Osteoblast (primary cell): ENCODE measurements around the gene KCNQ1. TPM values are rescaled to one million over a fixed set of nuclear protein-coding genes. Genes with fewer than 3 reads are reported as not detected.
A peak's percentile ranks its signal among the peaks of the same experiment; 100 is the strongest.

Experiments
- DNase-seq: peaks from one replicate; pipeline ENCODE4 v3.0.0; 2011; ENCODE audit warnings: low spot score, mixed read lengths; ENCODE audit not compliant: insufficient read length; ENCODE audit errors: missing footprints
- H2AFZ ChIP-seq: 2 replicates; pipeline ENCODE4 v1.6.0; 2011; ENCODE audit warnings: mild to moderate bottlenecking, low read length
- H3K27ac ChIP-seq: 2 replicates; pipeline ENCODE4 v1.5.1; 2011; ENCODE audit warnings: mild to moderate bottlenecking, low read depth, low read length, moderate library complexity
- H3K27me3 ChIP-seq: 2 replicates; pipeline ENCODE4 v1.6.0; 2012; ENCODE audit warnings: mild to moderate bottlenecking, control low read depth, inconsistent platforms, low read length, moderate library complexity; ENCODE audit not compliant: insufficient read depth
- H3K36me3 ChIP-seq: 2 replicates; pipeline ENCODE4 v1.5.1; 2011; ENCODE audit warnings: mild to moderate bottlenecking, low read length, control low read depth, moderate library complexity; ENCODE audit not compliant: insufficient read depth
- H3K4me1 ChIP-seq: 2 replicates; pipeline ENCODE4 v1.5.1; 2011; ENCODE audit warnings: mild to moderate bottlenecking, low read length, control low read depth, moderate library complexity; ENCODE audit not compliant: insufficient read depth
- H3K4me2 ChIP-seq: 2 replicates; pipeline ENCODE4 v1.6.0; 2011; ENCODE audit warnings: mild to moderate bottlenecking, low read length; ENCODE audit not compliant: insufficient read depth
- H3K4me3 ChIP-seq: fragments of 200-600 bp; sonication (generic); 3 replicates; pipeline ENCODE4 v1.5.1; 2012; ENCODE audit warnings: mild to moderate bottlenecking, low read length, inconsistent platforms; ENCODE audit not compliant: insufficient read depth
- H3K79me2 ChIP-seq: 2 replicates; pipeline ENCODE4 v1.6.0; 2012; ENCODE audit warnings: mild to moderate bottlenecking, low read length, control low read depth, inconsistent platforms; ENCODE audit not compliant: insufficient read depth
- H3K9me3 ChIP-seq: 2 replicates; pipeline ENCODE4 v1.5.1; 2011; ENCODE audit warnings: low read depth, low read length, control low read depth
- H4K20me1 ChIP-seq: 2 replicates; pipeline ENCODE4 v1.6.0; 2012; ENCODE audit warnings: mild to moderate bottlenecking, low read length, control low read depth; ENCODE audit not compliant: insufficient read depth
- total RNA-seq: library from RNA; depleted of rRNA; stranded (reverse); fragments of >200 nt; gene quantifications from 2 replicates; pipeline ENCODE4 v1.2.3, GENCODE V29; 2012
- TF ChIP-seq, protein P1 (sequence below): IDR thresholded peaks from 2 replicates; pipeline ENCODE4 v1.5.1; 2011; ENCODE audit warnings: mild to moderate bottlenecking, low read depth, low read length, moderate library complexity; ENCODE audit errors: extremely low read depth

KCNQ1 gene
- total RNA-seq, 1 donor: not detected

DNA sequence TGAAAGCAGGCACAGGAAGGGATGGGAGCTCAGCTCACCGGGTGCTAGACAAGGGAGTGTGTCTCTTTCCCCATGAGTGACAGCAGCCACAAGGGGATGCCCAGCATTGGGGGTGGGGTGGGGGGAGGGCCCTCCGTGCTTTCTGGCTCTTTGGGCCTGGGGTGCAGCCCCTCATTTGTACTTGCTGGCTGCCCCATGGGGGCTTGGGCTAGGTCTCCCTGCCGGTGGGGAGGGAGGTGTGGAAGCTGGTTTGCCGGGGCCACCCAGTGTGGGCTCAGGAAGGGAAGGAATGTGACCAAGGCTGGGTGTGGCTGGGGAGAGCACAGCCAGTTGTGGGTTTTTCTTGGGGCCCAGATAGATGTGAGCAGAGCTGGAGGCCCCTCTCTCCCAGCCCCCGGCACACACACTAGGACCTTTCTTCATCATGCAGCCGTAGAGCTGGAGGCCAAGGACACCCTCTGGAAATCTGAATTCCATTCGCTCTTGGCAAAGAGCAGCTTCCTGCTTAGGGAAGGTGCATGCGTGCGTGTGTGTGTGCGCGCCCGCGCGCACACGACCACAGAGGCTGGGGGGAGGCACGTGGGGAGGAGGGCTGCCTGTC, 229.2 kb downstream of the KCNQ1 start:
- Histone ChIP-seq H2AFZ (no peak overlapping the region), H3K36me3 (no peaks in the 10 kb centered on the region), H3K4me3 (no peak overlapping the region), H3K9me3 (no peaks in the 10 kb centered on the region), H3K79me2 (peaks cover 86% of the 10 kb centered on the region), H3K4me1 (no peaks in the 10 kb centered on the region), H3K27me3 (no peaks in the 10 kb centered on the region), H3K4me2 (no peak overlapping the region), H3K27ac (no peak overlapping the region), H4K20me1 (peaks cover 58% of the 10 kb centered on the region)
- DNase-seq: peak; percentile 32
- TF ChIP-seq, protein P1, sequence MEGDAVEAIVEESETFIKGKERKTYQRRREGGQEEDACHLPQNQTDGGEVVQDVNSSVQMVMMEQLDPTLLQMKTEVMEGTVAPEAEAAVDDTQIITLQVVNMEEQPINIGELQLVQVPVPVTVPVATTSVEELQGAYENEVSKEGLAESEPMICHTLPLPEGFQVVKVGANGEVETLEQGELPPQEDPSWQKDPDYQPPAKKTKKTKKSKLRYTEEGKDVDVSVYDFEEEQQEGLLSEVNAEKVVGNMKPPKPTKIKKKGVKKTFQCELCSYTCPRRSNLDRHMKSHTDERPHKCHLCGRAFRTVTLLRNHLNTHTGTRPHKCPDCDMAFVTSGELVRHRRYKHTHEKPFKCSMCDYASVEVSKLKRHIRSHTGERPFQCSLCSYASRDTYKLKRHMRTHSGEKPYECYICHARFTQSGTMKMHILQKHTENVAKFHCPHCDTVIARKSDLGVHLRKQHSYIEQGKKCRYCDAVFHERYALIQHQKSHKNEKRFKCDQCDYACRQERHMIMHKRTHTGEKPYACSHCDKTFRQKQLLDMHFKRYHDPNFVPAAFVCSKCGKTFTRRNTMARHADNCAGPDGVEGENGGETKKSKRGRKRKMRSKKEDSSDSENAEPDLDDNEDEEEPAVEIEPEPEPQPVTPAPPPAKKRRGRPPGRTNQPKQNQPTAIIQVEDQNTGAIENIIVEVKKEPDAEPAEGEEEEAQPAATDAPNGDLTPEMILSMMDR: no peak

DNA sequence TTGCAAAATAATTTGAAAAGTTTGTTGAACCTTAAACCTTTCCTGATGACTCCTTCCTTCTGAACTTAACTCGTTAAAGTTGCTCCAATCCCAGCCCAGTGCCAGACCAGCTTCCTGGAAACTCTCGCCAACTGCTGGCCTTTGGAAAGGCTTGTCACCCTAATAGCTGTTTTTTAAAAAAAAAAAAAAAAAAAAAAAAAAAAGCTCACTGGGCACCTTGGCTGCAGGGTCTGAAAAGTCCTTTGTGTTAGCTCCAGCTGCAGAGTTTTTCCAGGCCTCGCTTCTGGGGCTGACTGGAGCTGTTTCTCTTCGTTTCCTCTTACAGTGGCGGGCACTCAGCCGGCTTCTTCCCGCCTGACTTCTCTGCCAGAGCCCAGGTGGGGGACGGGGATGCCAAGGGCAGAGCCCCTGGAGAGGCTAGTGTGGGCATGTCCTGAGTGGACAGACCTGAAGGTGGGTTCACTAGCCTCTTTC, 229.9 kb downstream of the KCNQ1 start:
- Histone ChIP-seq H3K4me1 (no peaks in the 10 kb centered on the region), H2AFZ (no peak overlapping the region), H3K36me3 (no peaks in the 10 kb centered on the region), H3K79me2 (peaks cover 85% of the 10 kb centered on the region), H3K9me3 (no peaks in the 10 kb centered on the region), H3K4me2 (no peak overlapping the region), H3K4me3 (no peak overlapping the region), H3K27me3 (no peaks in the 10 kb centered on the region), H4K20me1 (peaks cover 55% of the 10 kb centered on the region), H3K27ac (no peak overlapping the region)
- DNase-seq: peak; percentile 78
- TF ChIP-seq, protein P1: no peak

DNA sequence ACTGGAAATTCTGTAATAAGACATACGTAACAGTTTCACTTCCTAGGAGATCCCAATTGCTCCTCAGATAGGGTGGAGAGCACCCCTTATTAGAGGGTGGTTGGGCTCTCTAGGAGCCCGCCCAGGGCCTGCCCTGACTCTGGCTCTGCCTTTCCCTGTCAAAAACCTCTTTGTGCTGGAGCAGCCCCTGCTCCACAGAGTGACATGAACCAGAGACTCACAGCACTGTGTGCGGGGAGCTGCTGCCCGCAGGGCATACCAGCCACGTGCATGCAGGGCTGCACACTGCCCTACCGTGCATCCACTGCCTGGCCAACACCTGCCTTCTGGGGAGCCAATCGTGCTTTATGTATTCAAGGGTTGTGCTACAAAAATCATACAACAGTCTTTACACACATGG, 230.7 kb downstream of the KCNQ1 start:
- DNase-seq: peak; percentile 37
- H3K27me3 ChIP-seq: no peaks in the 10 kb centered on the region
- TF ChIP-seq, protein P1: no peak
- H3K4me3 ChIP-seq: no peak overlapping the region
- no peak overlapping the region for H3K27ac ChIP-seq
- H3K4me2 ChIP-seq: no peak overlapping the region
- H3K9me3 ChIP-seq: no peaks in the 10 kb centered on the region
- H4K20me1 ChIP-seq: peaks cover 46% of the 10 kb centered on the region
- peaks cover 78% of the 10 kb centered on the region for H3K79me2 ChIP-seq
- H2AFZ ChIP-seq: no peak overlapping the region
- no peaks in the 10 kb centered on the region for H3K4me1 ChIP-seq
- no peaks in the 10 kb centered on the region for H3K36me3 ChIP-seq

DNA sequence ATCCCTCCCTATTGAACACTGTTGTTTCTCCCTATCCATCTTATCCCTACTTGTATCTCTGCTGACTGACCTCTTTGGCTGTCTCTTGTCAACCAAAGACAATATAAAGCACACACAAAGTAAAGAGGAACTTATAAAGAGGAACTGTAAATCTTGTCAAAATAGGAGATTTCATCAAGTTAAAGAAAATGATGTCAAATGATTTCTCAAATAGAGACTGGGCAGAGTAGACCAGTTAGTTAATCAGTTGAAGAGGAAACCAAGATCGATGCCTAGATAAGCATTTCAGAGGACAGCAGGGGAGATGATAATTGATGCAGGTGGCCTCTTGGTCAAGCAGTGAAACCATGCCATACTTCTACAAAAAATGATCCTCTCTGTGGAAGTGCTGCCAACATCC, 232.3 kb downstream of the KCNQ1 start:
- Histone ChIP-seq H2AFZ (no peak overlapping the region), H3K79me2 (peaks cover 80% of the 10 kb centered on the region), H3K27ac (no peak overlapping the region), H3K27me3 (no peaks in the 10 kb centered on the region), H4K20me1 (peaks cover 42% of the 10 kb centered on the region), H3K36me3 (no peaks in the 10 kb centered on the region), H3K4me2 (no peak overlapping the region), H3K4me3 (no peak overlapping the region), H3K4me1 (no peaks in the 10 kb centered on the region), H3K9me3 (no peaks in the 10 kb centered on the region)
- TF ChIP-seq, protein P1: no peak
- DNase-seq: no peak
